ENCODE results near the gene ZNF407. TPM values are rescaled to one million over a fixed set of nuclear protein-coding genes. Genes with fewer than 3 reads are reported as not detected.

ZNF407 gene
- total and polyA plus RNA-seq, 2 of the 13 experiments (the other 11 are each of a cell fraction or from before 2014, with no cell fraction given), result 2.3 to 8.7 TPM

- no peaks in the 10 kb centered on the region; a peak in 1 of 5 replicates for H3K36me3 ChIP-seq (replicated peaks in 1 of 2; ENCODE audit: control insufficient read depth in 1 of 2, insufficient read depth in 2 of 2, low read length in 2 of 2)
- peaks cover 26% of the 10 kb centered on the region for H3K4me1 ChIP-seq (ENCODE audit: insufficient read depth, low read length)
- peak overlapping the region in 1 of 3 experiments; percentile 91; a peak in 1 of 6 replicates for H3K4me3 ChIP-seq (replicated peaks in 1 of 3; ENCODE audit: insufficient read depth in 1 of 3, low read depth in 2 of 3, low read length in 3 of 3)
- intact Hi-C loops (cut with micrococcal nuclease; ENCODE audit: unreplicated experiment) (loop anchor here (5.0 kb wide), 2 partner anchors 98 to 617 kb away; partner anchors contain the start of genes CNDP2 and TSHZ1), in situ Hi-C loops (cut with HindIII; ENCODE audit: extremely low pct_ligation_motif_present, low pct_unique_long_range_greater_than_20kb) (no loop called here)
- TF ChIP-seq ATM (IDR thresholded peaks at IDR 0.05; ENCODE audit: borderline replicate concordance) (no peak), HMGXB4 (CRISPR knock-in tag; IDR thresholded peaks at IDR 0.05; ENCODE audit: borderline replicate concordance in 1 of 2, low read depth in 1 of 2) (no peak), ZFX (CRISPR knock-in tag; IDR thresholded peaks at IDR 0.05; ENCODE audit: low read depth) (no peak), NFYB (CRISPR knock-in tag; IDR thresholded peaks at IDR 0.05) (no peak), SNAPC2 (CRISPR knock-in tag; IDR thresholded peaks at IDR 0.05) (no peak), ZNF891 (CRISPR knock-in tag; IDR thresholded peaks at IDR 0.05) (no peak), ZNF556 (CRISPR knock-in tag; IDR thresholded peaks at IDR 0.05; ENCODE audit: borderline replicate concordance) (no peak), ZBTB42 (CRISPR knock-in tag; IDR thresholded peaks at IDR 0.05) (no peak), ZNF687 (CRISPR knock-in tag; IDR thresholded peaks at IDR 0.05) (no peak), KDM3A (CRISPR knock-in tag; IDR thresholded peaks at IDR 0.05; ENCODE audit: low read depth) (no peak), ZNF317 (CRISPR knock-in tag; IDR thresholded peaks at IDR 0.05) (no peak)
- TF ChIP-seq, protein P1, sequence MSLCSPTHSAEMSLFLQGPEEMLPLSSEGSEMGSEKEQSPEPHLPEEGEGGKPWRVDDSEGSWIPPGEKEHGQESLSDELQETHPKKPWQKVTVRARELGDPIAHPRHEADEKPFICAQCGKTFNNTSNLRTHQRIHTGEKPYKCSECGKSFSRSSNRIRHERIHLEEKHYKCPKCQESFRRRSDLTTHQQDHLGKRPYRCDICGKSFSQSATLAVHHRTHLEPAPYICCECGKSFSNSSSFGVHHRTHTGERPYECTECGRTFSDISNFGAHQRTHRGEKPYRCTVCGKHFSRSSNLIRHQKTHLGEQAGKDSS (CRISPR knock-in tag; IDR thresholded peaks at IDR 0.05; ENCODE audit: borderline replicate concordance, low read depth), result no peak
- H3K27ac ChIP-seq (ENCODE audit: extremely low read length, insufficient read depth, low read length), result no peak overlapping the region
- H3K27me3 ChIP-seq (ENCODE audit: control insufficient read depth in 1 of 2, insufficient read depth in 2 of 2, low read length in 2 of 2), result no peaks in the 10 kb centered on the region; a peak in 1 of 5 replicates
- ChIA-PET CTCF (ENCODE audit: low intra/inter-chr PET ratio, low total read pairs) (no interaction called here), POLR2A (interaction anchor here (0.8 kb wide), 1 partner anchor 21 kb away, joined by 3 read pairs; no protein-coding TSS in a partner anchor)
- peak overlapping the region; percentile 92 for H3K4me2 ChIP-seq (ENCODE audit: low read depth, low read length)
- FAIRE-seq (no peak), DNase-seq (ENCODE audit: low spot score) (no peak), ATAC-seq (no peak)
- H4K20me1 ChIP-seq (ENCODE audit: insufficient read depth, low read length), result no peaks in the 10 kb centered on the region; the same call in 1 of the 2 replicates
- no TSS peak for BruUV-seq (replicated peaks)
- H3K9me3 ChIP-seq (ENCODE audit: low read length), result no peaks in the 10 kb centered on the region
- H3K9ac ChIP-seq (ENCODE audit: insufficient read depth, low read depth, low read length), result 0 out of 2 replicates have a peak overlapping the region, but pooled peaks have one; percentile 13
- H3K79me2 ChIP-seq (ENCODE audit: insufficient read depth, low read length), result peaks cover 37% of the 10 kb centered on the region
- no peak overlapping the region for H2AFZ ChIP-seq (ENCODE audit: low read length)
Measured at GRCh38 chr18:74595431-74595830, 2.2 kb upstream of the ZNF407 start.
